BJ (cell line): Measurements from ENCODE around the gene ADGRD2. TPM values are rescaled to one million over a fixed set of nuclear protein-coding genes. Genes with fewer than 3 reads are reported as not detected.

Source experiments
- CTCF ChIA-PET: fragments of 350-600 bp; formaldehyde crosslinking; extraction: SDS; loops from one replicate; lab custom pipeline; 2021; ENCODE audit warnings: antibody characterized with exemption, inconsistent platforms; lab: Yijun Ruan, JAX
- POLR2A ChIA-PET: fragments of 300-600 bp; sonication (Branson Sonifier 250); formaldehyde crosslinking; extraction: SDS; loops from one replicate; lab custom pipeline; 2021; ENCODE audit warnings: antibody characterized with exemption; lab: Charles Lee
- DNase-seq: peaks from one replicate; pipeline ENCODE4 v3.0.0-alpha.2; 2011; ENCODE audit warnings: low read depth
- H3K27me3 ChIP-seq: 2 replicates; pipeline ENCODE4 v1.6.0; 2011; ENCODE audit warnings: low read length; ENCODE audit not compliant: control insufficient read depth, insufficient read depth
- H3K36me3 ChIP-seq: 2 replicates; pipeline ENCODE4 v1.5.1; 2011; ENCODE audit warnings: low read length; ENCODE audit not compliant: control insufficient read depth, insufficient read depth
- H3K4me3 ChIP-seq: 2 replicates; pipeline ENCODE4 v1.5.1; 2011; ENCODE audit warnings: low read depth, mild to moderate bottlenecking, control low read depth, low read length
- polyA plus RNA-seq: library from polyadenylated mRNA; depleted of rRNA; stranded (reverse); fragments of >200 nt; gene quantifications from 2 replicates; pipeline ENCODE4 v1.2.3, GENCODE V29; 2011
- TF ChIP-seq, protein P1 (sequence below): IDR thresholded peaks from 2 replicates; pipeline ENCODE4 v1.5.1; 2011; ENCODE audit warnings: low read depth, mild to moderate bottlenecking, control low read depth, inconsistent platforms, low read length, moderate library complexity; ENCODE audit not compliant: insufficient read depth

ADGRD2 gene
- polyA plus RNA-seq, 1 experiment, result not detected

GRCh38 chr9:124426361-124426760, 23.9 kb upstream of the ADGRD2 start:
- no peaks in the 10 kb centered on the region for H3K36me3 ChIP-seq
- POLR2A ChIA-PET, result no interaction called here
- H3K27me3 ChIP-seq, result peaks cover 12% of the 10 kb centered on the region
- TF ChIP-seq, protein P1, sequence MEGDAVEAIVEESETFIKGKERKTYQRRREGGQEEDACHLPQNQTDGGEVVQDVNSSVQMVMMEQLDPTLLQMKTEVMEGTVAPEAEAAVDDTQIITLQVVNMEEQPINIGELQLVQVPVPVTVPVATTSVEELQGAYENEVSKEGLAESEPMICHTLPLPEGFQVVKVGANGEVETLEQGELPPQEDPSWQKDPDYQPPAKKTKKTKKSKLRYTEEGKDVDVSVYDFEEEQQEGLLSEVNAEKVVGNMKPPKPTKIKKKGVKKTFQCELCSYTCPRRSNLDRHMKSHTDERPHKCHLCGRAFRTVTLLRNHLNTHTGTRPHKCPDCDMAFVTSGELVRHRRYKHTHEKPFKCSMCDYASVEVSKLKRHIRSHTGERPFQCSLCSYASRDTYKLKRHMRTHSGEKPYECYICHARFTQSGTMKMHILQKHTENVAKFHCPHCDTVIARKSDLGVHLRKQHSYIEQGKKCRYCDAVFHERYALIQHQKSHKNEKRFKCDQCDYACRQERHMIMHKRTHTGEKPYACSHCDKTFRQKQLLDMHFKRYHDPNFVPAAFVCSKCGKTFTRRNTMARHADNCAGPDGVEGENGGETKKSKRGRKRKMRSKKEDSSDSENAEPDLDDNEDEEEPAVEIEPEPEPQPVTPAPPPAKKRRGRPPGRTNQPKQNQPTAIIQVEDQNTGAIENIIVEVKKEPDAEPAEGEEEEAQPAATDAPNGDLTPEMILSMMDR, result no peak
- CTCF ChIA-PET, result no interaction called here
- H3K4me3 ChIP-seq, result no peak overlapping the region
- no peak for DNase-seq

GRCh38 chr9:124427281-124427680, 23.0 kb upstream of the ADGRD2 start:
- DNase-seq, result no peak
- POLR2A ChIA-PET, result no interaction called here
- Histone ChIP-seq H3K4me3 (no peak overlapping the region), H3K36me3 (no peaks in the 10 kb centered on the region), H3K27me3 (peaks cover 13% of the 10 kb centered on the region)
- CTCF ChIA-PET, result no interaction called here
- TF ChIP-seq, protein P1, result no peak

DNA sequence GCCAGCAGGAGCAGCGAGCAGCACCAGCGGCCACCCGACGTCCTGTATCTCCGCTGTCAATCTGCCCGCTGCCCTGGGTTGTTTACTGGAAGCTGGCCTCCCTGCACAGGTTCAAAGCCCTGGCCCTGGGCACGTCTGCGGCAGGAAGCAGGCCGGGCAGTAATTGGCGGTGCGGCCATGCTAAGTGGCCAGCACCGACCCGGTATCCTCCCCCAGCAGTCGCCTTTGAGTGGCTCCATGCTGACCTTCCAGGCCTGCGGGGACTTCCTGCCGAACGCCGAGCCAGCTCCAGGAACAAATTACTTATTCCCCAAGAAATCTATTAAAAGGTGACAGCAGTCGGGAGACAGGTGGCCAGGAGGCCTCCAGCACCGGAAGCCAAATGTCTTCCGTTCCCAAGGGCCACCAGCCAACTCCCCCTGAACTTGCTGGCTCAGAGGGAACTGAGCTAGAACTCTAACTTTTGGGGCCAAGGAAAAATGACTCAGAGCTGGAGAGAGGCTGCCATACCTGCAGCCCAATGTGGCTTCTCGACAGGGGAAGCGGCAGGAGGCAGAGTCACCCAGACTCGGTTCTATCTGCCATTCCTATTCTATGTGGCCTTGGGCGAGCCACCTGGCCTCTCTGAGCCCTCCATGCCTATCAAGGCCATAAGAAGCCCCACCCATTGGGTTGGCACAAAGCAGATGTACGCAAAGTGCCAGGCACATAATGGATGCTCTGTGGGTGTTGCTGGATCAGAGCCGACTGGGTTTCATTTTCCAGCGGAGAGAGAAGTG, 21.3 kb upstream of the ADGRD2 start:
- peaks cover 10% of the 10 kb centered on the region for H3K27me3 ChIP-seq
- POLR2A ChIA-PET, result no interaction called here

GRCh38 chr9:124429530-124429867, 20.8 kb upstream of the ADGRD2 start:
- no peak for DNase-seq
- Histone ChIP-seq H3K4me3 (no peak overlapping the region), H3K27me3 (peaks cover 5% of the 10 kb centered on the region), H3K36me3 (no peaks in the 10 kb centered on the region)
- POLR2A ChIA-PET, result no interaction called here
- TF ChIP-seq, protein P1, result no peak
- CTCF ChIA-PET, result interaction anchor here (0.5 to 1.9 kb wide), 3 partner anchors 10 to 36 kb away, joined by 3 to 14 read pairs (median 4); no protein-coding TSS in a partner anchor

More for the DNA sequence above, 21.3 kb upstream of the ADGRD2 start:
- Histone ChIP-seq H3K4me3 (no peak overlapping the region), H3K36me3 (no peaks in the 10 kb centered on the region)
- TF ChIP-seq, protein P1, result no peak
- DNase-seq, result no peak
- CTCF ChIA-PET, result interaction anchor here (0.5 to 1.9 kb wide), 3 partner anchors 10 to 36 kb away, joined by 3 to 14 read pairs (median 4); no protein-coding TSS in a partner anchor

DNA sequence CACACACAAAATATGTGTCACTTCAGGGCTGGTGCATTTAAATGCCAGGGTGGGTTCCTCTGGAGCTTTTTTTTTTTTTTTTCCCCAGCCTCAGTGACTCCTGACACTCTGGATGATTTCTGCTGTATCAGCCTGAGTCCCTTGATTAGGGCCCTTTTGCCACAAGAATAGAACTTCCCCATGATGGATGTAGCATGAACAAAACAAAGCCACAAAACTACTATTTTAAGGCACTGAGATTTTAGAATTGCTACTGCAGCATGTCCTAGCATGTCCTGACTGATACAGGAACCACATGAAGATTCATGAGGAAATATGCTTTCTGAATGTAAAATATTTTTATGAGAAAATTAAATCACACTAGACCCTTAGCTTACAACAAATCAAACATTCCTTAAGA, 13.9 kb upstream of the ADGRD2 start:
- POLR2A ChIA-PET, result no interaction called here
- Histone ChIP-seq H3K4me3 (no peak overlapping the region), H3K27me3 (peaks cover 11% of the 10 kb centered on the region), H3K36me3 (no peaks in the 10 kb centered on the region)
- no peak for DNase-seq
- TF ChIP-seq, protein P1, result no peak
- CTCF ChIA-PET, result interaction anchor here (0.6 kb wide), 1 partner anchor 605 kb away, joined by 4 read pairs; no protein-coding TSS in a partner anchor
